VCaP (cell line): ENCODE results near the gene SMCHD1.
"Not testable (repeated sequence)": the region's sequence is repeated elsewhere in the genome, so short reads cannot be mapped to it uniquely, and the experiment has no call there.

Experiments used
- H3K27ac ChIP-seq: fragments of 450-650 bp; 2 replicates; pipeline ENCODE4 v1.5.1; 2017
- CTCF ChIP-seq: fragments of 450-650 bp; conservative IDR thresholded peaks from 2 replicates; pipeline ENCODE4 v1.5.1; 2017; ENCODE audit warnings: mild to moderate bottlenecking, moderate library complexity

SMCHD1 gene

DNA sequence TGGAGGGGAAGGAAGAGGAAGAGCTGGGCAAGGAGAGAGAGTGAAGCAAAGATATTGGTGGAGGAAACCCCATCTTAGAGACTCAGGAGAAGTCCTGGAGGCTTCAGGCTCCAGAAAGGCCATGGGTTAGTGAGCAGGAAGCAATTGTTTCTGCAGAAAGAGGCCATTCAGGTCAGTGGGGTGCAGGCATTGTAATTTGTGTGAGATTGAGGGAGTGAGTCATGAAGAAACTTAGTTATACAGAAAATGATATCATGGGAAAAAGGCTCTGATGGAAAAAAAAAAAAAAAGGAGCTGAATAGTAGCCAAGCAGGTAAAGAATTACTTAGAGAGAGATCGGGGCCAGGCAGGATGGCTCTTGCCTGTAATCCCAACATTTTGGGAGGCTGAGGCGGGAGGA lies 195.3 kb downstream of the SMCHD1 start:
- H3K27ac ChIP-seq: no peak overlapping the region
- TF ChIP-seq CTCF: no peak

GRCh38 chr18:2851771-2852170 lies 196.2 kb downstream of the SMCHD1 start:
- no peak for TF ChIP-seq CTCF
- H3K27ac ChIP-seq: no peak overlapping the region

- H3K27ac ChIP-seq: not testable (repeated sequence)
These were observed 196.9 kb downstream of the SMCHD1 start for GRCh38 chr18:2852460-2852859.

DNA sequence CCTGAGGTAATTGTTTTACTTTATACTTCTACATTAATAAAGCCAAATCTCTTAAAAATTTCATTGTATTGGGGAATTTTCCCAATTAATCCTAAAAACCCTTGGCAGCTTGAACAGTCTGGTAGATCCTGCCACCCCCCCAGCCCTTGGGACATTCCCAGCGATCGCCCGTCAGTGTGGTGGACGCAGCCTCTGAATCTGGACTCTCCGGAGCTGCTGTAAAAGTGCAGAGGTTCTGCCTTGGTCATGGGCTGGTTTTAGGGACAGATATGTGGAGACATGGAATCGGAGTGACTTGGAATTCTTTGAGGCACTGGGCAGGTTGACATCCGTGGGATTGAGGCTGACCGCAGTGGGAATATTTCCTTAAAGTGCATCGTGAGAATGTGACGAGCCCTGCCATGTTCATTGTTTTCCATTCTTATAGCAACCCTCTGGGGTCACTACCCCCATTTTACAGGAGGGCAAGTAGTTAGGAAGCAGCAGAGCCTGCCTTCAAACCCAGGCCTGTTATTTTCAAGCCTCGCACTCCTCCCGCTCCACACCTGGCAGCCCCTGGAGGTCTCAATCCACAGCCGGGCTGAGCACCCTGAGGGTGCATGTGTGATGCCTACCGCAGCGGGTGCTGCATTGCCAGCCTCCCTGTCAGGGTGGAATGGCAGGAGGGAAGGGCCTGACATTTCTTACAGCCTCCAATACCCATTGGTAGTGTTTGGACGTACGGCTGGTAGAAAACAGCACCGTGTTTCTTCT lies 197.8 kb downstream of the SMCHD1 start:
- H3K27ac ChIP-seq: no peak overlapping the region
- TF ChIP-seq CTCF: no peak

DNA sequence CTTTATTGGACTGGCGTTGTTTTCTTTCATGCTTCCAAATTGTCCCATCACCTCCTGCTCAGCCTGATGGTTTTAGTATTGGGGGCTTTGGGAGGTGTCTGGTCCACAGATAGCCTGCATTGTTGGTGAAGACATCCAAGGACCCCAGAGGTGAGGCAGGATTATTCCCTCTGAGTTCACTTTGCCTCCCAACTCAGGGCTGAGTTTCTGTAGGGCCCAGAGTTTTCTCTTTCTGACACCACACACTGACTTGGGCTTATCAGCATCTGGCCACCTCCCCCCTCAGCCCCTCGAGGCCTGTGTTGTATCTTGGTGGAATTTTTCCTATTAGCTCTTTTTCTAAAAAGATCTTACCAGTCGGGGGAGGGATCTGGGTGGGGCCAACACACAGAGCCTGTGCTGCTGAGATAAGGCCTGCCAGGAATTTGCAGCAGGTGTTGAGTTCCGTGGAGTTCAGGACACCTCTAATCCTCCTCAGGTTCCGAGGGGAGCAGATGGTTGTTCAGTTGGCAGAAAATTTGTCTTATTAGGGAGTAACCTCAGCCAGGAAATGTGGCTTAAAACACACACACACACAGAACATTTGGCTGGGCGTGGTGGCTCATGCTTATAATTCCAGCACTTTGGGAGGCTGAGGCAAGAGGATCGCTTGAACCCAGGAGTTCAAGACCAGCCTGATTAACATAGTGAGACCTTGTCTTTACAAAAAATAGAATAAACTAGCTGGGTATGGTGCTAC lies 198.6 kb downstream of the SMCHD1 start:
- TF ChIP-seq CTCF: no peak
- H3K27ac ChIP-seq: no peak overlapping the region
